OCI-M2 (cell line): ENCODE results near the gene TGM1.

Source experiments
- DNase-seq: peaks from one replicate; lab custom pipeline; 2025; ENCODE audit not compliant: unreplicated experiment; lab: John Stamatoyannopoulos, UW

The TGM1 gene

DNA sequence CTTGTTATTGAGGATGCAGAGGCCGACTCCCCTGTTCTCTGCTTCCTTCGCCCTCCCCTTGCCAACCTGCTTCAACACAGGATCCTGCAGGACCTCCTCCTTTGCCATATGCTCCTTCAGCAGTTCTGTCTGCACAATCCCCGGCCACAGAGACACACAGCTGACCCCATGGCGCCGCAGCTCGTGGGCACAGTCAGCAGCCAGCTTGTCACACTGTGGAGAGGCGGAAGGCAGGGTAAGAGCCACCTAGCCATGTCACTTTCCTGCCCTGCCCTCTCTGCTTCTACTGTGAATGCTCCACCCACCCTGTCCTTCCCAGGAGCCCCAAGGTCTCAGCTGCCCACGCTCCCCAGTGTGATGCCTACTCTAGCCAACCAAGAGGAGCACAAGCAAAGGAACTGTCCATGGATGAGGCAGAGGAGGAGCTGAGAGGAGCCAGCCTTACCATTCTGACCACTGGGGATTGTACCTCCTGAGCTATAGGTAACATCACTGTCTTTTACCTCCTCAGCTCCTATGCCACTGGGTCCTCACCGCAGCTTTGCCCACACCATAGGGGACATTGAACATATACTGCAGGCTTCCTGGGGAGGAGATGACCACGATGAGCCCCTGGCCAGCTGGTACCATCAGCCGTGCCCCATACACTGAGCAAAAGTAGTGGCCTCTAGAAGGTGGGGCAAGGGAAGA, 29.3 kb upstream of the TGM1 start:
- no peak for DNase-seq

DNA sequence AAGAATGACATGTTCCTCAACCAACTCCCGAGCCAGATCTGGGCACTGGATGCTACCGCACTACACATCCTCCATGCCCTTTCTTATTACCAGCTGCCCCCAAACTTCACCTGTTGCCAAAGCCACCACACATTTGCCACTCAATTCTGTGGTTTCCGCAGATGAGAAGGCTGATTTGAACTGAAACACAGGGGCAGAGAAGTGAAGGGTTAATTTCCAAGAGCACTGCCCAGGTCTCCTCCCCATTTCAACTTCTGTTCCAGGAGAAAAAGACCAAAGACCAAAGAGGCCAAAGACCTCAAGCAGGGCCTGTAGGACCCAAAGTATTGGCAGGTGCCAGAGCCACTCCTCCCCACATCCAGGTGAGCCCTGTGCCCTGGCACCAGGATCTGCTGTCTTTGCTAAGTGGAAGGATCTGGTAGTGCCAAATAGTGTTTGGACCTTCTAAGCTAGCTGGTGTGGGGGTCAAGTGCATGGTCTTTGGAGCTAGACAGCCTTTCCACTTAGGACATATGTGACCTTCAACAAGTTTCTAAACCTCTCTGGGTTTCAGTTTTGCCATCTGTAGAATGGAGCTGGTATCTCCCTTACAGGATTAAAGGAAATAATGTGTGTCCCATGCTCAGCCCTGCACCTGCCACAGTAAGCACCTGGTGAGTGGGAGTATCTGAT, 28.6 kb upstream of the TGM1 start:
- DNase-seq: no peak

DNA sequence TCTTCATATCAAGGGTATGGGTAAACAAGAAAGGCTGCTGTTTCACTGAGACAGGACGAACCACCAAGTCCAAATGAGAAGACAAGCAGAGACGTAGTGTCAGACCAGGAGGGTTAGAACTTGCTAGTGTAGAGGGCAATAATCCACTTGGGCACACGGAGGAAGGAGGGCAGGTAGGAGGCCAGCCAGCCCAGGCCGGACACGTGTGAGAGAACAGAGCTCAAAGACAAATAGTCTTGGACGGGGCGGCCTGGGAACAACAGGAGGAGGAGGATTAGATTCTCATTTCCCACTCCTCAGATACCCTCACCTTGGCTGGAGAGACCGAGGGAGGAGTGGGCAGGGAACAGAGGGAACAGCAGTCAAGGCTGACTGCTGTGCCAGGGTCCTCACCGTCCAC, 27.8 kb upstream of the TGM1 start:
- DNase-seq: no peak

DNA sequence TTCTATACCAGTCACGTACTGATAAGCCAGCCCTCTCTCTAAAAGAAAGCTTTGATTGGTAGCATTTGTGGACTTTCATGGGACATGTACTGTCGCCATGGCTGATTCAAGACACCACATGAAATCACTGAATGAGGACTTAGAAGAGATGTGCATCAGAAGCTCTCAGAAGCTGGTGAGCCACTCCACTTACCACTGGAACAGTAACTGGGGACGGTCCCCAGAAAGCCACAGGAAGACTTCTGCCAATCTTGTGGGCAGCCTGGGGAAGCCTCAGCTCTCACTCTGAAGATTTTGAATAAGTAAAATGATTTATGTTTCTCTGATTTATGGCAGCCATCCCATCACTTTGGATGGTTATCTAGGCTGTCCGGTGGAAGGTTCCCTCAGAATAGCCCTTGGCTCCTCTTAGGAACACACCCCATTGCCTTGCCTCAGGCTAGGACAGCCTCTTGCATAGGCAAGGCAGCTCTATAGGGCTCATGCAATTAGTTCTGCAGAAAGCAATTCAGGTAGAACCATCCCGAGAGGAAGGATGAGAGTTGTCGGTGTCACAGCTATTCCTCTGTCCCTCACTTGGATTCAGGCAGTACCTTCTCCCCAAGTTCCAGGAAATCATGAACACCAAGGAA, 26.8 kb upstream of the TGM1 start:
- no peak for DNase-seq

DNA sequence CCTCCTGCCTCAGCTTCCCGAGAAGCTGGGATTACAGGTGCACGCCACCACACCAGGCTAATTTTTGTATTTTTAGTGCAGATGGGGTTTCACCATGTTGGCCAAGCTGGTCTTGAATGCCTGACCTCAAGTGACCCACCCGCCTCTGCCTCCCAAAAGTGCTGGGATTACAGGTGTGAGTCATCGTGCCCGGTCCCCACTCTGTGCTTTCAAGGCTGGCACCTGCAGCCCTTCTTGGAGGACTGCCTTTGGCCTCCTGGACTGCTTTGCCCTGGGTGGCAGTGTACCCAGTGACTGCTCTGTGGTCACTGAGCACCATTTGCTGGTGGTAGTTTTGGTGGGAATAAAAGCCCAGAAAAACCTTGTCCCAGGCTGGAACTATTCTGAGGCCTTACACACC, 24.0 kb upstream of the TGM1 start:
- no peak for DNase-seq

DNA sequence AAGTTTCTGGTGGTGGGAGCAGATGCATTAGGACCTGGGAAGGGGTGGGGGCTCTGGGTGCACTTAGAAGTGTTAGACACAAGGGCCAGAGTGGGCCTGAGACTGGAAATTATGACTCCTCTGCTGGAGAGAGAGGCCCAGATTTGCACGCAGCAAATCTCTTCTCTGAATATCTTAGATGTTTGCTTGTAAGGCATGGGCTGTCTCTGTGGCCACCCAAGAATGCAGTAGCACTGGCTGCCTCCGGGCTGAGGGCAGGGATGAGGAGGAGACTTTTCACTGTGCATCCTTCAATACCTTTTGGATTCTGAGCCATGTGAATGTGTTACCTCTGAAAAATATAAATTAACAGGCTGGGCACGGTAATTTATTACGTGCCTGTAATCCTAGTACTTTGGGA, 22.4 kb upstream of the TGM1 start:
- DNase-seq: no peak

DNA sequence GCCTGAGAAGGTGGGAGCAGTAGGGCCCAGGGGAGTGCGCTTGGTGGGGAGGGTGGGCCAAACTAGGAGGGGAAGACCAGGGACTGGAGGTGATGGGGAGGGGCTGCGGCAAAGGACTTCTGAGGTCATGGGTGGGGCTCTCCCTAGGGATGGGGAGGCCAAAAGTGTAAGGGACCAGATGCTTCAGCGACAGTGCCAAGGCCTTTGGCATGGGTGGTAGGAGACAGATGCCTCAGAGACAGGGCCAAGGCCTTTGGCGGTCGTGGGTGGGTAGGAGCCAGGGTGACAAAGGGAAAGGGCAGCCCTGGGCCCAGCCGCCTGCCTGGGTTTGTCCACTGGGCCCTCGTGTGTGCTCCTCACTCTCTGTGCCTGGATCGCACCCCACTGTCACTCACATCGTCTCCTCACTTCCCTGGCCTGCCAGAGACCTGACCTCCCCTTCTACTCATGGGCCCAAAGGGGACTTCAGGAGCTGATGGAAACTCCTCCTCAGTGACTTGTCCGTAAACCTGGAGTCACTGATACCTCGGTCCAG, 21.6 kb upstream of the TGM1 start:
- DNase-seq: no peak

DNA sequence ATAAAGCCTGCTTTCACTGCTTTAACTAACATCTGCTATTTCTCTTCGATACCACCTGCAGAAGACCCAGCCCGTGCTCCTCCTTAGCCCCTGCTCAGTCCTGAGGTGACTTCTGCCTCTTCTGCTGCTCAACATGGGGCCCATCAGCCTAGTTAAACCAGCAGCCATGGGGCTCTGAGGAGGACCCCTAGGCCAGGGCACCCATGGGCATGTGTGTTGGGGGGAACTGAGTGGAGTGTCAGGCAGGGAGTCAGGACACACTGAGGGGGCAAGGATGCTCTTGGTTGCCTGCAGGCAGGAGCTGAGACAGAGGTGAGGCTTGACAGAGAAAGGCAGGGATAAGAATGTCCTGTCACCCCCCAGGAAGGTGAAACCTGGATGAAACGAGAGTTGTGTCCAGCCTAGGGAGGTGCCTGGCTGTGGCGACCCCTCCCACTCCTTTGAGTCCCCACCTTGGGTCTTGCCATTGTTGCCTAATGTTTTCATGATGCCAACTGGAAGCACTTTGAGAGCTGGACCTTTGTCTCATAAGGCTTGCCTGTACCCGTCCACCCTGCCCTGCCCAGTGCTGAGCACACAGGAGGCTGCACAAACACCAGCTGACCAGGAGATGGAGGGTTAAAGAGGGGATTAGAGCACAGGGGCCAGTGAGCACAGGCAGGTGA, 21.0 kb upstream of the TGM1 start:
- no peak for DNase-seq

DNA sequence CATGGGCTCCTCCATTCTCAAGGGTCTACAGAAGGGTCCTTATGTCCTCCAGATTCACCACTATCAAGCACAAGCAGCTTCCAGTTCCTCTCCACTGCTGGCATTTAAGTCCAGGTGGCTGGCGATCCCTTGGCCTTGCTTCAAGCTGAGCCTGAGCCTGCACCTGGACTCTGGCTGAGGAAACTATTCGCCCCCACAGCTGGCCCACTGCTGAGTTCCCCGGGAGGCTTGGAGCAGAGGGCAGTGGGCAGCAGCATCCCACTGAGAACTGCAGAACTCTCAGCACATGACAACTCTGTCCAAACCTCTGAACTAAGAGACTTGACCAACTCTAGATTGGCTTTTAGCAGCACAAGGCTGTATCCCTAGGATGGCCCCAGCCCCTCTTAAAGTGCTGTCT, 19.8 kb upstream of the TGM1 start:
- no peak for DNase-seq

DNA sequence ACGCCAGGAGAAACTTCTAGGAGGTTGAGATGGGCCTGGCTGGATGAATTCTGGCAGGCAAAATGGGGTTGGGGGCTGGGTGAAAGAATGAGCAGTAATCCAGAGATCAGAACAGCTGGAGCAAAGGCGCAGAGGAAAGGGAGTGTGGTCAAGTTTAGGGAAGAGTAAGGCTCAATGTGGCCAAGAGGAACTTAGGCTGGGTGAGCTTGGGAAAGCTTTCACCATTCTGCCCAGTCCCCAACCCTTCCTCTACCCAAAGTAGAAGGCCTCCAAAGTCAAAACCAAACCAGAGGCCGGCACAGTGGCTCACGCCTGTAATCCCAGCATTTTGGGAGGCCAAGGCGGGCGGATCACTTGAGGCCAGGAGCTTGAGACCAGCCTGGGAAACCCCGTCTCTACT, 18.7 kb upstream of the TGM1 start:
- DNase-seq: no peak

DNA sequence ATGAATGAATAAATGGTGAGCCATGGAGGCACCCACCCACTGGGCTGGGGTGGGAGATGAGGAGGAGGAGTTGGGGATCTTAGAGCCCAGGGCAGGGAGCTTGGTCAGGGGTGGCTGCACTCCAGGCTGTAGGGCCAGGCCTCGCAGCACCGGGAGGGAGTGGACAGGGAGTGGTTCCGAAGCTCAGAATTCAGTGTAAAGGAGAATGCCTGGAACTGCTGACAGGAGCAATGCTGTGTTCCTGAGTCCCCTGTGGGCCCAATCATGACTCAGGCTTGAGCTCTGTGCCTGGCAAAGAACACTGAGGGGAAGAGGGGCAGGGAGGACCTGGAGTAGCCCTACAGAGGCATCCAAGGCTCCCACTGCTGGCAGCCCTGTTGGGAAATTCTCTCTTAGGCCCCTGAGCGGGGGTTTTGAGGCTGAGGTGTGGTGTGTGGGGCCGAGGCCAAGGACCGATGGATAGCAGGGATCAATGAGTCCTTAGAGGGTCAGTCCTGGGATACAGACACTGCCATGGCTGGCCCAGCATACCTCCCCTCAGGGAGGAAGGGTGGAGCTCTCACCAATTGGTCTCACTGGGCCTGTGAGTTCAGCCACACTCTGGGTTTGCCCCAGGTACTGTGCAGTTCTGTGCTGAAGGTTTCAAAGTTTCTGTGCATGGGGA, 18.0 kb upstream of the TGM1 start:
- no peak for DNase-seq

DNA sequence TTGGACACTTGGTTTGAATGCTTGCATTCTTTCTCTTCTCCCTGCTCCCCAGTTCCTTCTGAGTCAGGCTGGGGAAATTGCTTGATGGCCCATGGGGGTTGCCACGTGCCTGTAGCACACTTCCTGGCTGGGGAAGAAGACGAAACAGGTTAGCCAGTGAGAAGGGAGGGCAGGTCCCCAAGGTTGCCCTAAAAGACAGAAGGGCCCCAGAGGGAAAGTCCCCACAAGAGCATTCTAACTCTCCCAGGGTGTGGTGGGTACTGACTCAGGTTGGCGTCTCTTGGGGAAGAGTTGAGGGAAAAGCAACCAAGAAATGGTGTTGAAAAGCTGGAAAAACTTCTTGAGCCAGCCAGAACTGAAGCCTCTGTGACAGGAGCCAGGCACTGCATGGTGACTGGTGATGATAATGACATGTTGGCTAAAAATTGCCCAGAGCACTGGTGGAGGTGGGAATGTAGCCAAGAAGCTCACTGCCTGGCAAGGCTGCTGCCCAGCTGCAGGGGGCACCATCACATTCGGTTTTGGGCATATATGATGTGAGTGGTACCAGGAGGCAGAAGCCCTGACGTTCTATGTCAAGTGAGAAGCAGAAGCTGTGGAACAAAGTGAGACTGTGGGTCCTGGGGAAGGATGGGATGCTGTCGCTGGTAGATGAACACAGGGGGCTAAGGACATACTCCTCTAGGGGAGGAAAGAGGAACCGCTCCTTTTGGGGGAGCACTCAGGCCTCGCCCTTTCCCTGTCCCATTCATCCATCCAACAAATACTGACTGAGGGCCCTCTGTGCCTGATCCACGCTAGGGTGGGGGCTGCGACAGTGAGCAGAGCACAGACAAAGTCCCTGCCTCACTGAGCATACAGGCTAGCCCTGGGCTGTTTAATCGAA, 16.6 kb upstream of the TGM1 start:
- DNase-seq: no peak

DNA sequence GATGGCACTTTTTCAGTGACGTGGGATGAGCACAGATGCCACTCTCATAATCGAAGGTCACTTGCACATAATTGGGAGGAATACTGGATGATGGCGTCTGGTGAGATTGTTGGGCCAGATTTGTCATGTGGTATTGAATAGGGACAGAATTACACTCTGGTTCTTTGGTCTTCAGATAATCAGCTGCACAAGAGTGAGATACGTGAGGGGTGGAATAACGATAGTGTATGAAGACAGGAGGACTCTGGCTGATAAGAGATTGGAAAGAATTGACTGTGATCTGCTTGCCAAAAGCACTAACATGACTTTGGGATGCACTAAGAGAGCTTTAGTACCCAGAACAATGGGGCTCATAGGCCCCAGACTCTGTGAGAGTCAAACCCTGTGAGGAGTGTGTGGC, 15.4 kb upstream of the TGM1 start:
- DNase-seq: no peak

DNA sequence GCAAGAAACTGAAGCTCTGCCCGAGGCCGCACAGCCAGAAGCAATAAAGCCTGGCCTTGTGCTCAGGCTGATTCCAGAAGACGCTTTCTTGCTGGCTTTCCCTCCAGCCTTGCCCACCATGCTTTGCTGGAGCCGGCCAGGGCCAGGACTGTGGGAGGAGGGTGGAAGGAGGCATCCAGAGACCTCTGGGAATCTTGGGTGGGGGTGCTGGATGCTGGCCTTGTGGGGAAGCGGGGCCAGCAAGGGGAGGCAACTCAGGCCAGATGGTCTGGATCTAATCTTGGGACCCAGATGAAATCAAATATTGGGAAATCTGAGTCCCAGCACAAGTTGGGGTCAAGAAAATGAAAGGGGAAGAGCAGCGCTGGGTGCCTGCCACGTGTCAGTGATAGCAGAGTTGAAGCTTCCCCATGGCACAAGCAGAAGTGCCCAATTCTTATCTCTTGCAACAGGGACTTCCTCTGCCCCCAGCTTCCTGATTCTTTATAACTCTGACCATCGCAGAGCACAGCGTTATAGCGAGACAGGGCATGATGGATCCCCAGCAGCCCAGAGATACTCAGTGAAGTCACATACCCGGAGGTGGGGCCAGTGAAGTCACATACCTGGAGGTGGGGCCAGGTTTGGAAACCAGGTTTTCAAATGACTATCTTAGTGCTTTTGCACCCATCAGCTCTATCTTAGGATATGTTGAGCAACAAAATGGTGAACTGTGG, 14.8 kb upstream of the TGM1 start:
- no peak for DNase-seq

DNA sequence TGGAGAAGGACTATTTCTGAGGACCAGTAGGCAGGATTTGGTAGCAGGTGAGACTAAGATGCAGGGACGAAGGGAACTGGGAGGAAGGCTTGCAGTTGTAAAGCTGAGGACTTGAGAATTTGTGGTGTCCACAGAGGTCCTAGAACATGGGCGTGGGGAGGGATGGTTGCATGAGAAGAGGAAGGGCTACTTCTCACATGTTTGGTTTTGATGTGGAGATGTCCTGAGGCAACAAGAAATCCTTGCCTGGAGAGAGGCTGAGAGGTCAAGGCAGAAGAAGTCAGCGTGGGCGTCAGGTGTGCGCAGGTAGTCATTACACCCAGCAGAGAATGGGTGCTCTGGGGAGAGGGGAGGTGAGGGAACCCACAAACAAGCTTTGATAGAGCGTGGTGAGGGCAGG, 14.1 kb upstream of the TGM1 start:
- DNase-seq: no peak

DNA sequence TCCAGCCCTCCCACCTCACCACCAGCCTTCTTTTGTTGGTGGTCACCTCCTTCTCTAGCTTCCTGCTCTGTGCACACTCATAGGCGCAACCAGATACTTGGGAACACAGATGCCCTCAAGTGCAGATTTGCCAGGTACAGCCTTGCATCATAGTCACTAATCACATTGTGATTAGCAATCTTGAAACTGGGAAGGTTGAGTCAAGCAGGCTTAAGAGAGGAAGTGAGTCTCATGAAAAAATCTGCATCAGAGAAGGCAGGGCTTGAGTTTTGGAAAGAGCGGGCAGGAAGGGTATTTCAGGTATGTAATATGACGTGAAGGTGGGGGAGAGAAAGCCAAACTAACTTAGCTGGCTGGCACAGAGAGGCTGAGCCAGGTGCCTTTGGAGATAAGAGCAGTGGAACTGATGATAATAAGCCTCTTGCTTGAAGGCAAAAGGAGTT, 11.1 kb upstream of the TGM1 start:
- DNase-seq: no peak

DNA sequence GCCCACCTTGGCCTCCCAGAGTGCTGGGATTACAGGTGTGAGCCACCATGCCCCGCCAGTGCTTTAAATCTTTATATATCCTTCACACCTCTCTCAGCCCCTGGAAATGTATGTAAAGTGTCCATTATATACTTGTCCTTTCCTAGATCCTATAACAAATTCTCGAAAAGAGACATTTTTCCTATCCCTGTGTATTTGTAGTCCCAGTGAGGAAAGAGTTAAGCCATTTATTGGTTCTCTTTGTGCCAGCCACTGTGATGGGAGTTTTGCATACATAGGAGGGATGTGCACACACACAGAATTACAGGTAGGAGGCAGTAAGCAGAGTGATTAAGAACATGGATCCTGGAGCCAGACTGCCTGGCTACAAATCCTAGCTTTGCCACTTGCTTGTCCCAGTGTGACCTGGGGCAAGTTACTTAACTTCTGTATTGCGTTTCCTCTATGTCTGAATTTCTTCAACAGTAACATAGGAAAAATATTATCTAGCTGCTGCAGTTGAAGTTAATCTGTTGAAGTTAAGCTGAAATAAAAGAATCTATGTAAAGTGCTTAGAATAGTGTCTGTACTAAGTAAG, 10.5 kb upstream of the TGM1 start:
- no peak for DNase-seq

DNA sequence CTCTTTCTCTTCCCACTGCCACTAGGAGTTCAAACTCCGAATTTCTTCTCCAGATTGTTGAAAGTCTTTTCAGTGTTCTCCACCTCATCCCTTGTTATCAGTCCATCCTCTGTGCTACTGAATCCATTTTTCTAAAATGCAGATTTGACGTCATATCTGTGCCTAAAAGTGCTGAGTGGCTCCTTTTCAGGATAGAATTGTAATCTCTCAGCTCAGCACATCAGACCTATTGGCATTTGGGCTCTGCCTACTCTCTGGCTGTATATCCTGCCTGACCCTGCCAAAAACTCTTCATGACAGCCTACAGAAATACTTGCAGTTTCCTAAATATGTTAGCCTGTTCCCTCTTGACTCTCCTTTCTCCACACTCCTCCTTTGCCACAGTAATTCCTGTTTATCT, 9.5 kb upstream of the TGM1 start:
- no peak for DNase-seq

DNA sequence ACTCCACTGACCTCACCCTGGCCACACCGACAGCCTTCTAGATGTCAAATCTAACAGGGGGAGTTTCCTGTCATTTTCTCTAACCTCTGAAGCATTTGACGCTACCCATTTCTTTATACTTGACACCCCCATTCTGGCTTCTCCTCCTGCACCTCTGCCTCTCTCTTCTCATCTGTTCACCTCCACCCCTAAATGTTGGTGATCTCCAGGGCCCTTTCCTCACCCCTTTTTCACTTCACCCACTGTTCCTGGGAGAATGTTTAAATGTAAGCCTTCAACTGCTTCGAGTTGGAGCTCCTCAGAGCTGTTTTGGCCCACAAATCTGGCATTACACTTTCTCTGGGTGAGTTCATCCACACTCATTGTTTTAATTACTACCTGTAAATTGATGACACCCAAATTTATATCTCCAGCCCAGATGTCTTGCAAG, 8.9 kb upstream of the TGM1 start:
- DNase-seq: no peak
